Heart left ventricle (tissue), 16 donors: ENCODE measurements around the gene OLFML2B. TPM values are rescaled to one million over a fixed set of nuclear protein-coding genes. Genes with fewer than 3 reads are reported as not detected.
A peak's percentile ranks its signal among the peaks of the same experiment; 100 is the strongest.

Experiments used
- ATAC-seq, 4 donors: fragments of 200-7000 bp; cut with Tn5 transposase; one replicate each; pipeline ENCODE4 v1.9.1; 2020 to 2022; ENCODE audit warnings: moderate library complexity in 4 of 4, mild to moderate bottlenecking in 3 of 4, moderate number of reproducible peaks in 1 of 4
- DNase-seq, 5 donors: peaks; one replicate each; pipeline ENCODE4 v3.0.0-alpha.2; 2020
- H3K27ac ChIP-seq, 12 donors: fragments of 200-600 bp; sonication (generic) in 4 of 12; one replicate each; pipeline versions ENCODE4 v1.5.0 to v1.8.0; 2016 to 2022; ENCODE audit warnings: mild to moderate bottlenecking in 2 of 12
- H3K27me3 ChIP-seq, 9 donors: fragments of 200-600 bp; sonication (generic) in 2 of 9; one replicate each; pipeline versions ENCODE4 v1.5.1 to v1.8.0; 2016 to 2022; ENCODE audit warnings: mild to moderate bottlenecking in 3 of 9
- H3K36me3 ChIP-seq, 9 donors: fragments of 200-600 bp; sonication (generic) in 2 of 9; one replicate each; pipeline versions ENCODE4 v1.5.0 to v1.8.0; 2018 to 2022; ENCODE audit warnings: mild to moderate bottlenecking in 2 of 9
- H3K4me1 ChIP-seq, 12 donors: fragments of 200-600 bp; sonication (generic) in 4 of 12; one replicate each; pipeline versions ENCODE4 v1.5.0 to v1.8.0; 2016 to 2022; ENCODE audit warnings: mild to moderate bottlenecking in 3 of 12
- H3K4me3 ChIP-seq, 12 donors: fragments of 200-600 bp; sonication (generic) in 4 of 12; one replicate each; pipeline versions ENCODE4 v1.5.0 to v1.8.0; 2017 to 2022; ENCODE audit warnings: mild to moderate bottlenecking in 9 of 12, moderate library complexity in 4 of 12
- H3K9me3 ChIP-seq, 12 donors: fragments of 200-600 bp; sonication (generic) in 4 of 12; one replicate each; pipeline versions ENCODE4 v1.5.0 to v1.8.0; 2016 to 2022; ENCODE audit warnings: mild to moderate bottlenecking in 1 of 12
- POLR2A ChIP-seq, 2 donors: fragments of 450-650 bp; IDR thresholded peaks; one replicate each; pipeline ENCODE4 v1.6.1; 2017; ENCODE audit warnings: antibody characterized with exemption in 2 of 2, mild to moderate bottlenecking in 2 of 2, moderate library complexity in 2 of 2
- WGBS, 4 donors: extraction: QIAGEN DNeasy Blood & Tissue Kit in 2 of 4; methylation state at CpG; one replicate each; pipeline versions ENCODE4 v1.1.5 to v1.1.7; 2013 to 2018; 5-methylcytosine and 5-hydroxymethylcytosine counted together
- intact Hi-C, 10 donors: fragments of 100-400 bp; cut with DNase I; formaldehyde crosslinking; loops; one replicate each; pipeline versions ENCODE4 v1.11.1 to v1.14.2; 2022
- polyA plus RNA-seq, 2 donors: library from polyadenylated mRNA; stranded (reverse); fragments of 200-250 nt; gene quantifications; one replicate each; pipeline ENCODE4 v1.2.3, GENCODE V29; 2013
- total RNA-seq, 9 donors: library from RNA; depleted of rRNA in 2 of 9; stranded (reverse); fragments of >200 nt in 2 of 9; fragmentation: NEBNext Ultra II Directional in 3 of 9; extraction: Animal tissue kit (Norgen Biotek cat#: 25700) in 3 of 9; gene quantifications; one replicate each; pipeline versions ENCODE4 v1.1.0 to v1.2.4, GENCODE V29; 2016 to 2023
- TF ChIP-seq, protein P1 (sequence below), 12 donors: fragments of 200-600 bp; sonication (generic) in 4 of 12; IDR thresholded peaks; one replicate each; pipeline versions ENCODE4 v1.5.0 to v1.8.0; 2018 to 2022; ENCODE audit warnings: antibody characterized with exemption in 12 of 12, mild to moderate bottlenecking in 5 of 12
- donor health status: ischemic (EF 13 %, LVEDD 7.1; RV severe dilation, severe dysfunction).
- donor health status: healthy with polysubstance abuse.
- donor health status: DM: no; HTN: yes; CAD: no.
- donor health status: DM: no; HTN: no; CAD: no.
- donor health status: ischemic (EF 25% LVEDD 6.9; RV normal size, moderate dysfunction).
- donor health status: ischemic (EF 25% LVEDD 5.7; RV mildly dilated, moderate dysfunction).
- donor health status: healthy.
- donor health status: DM: yes; HTN: yes; CAD: no.
- donor health status: ischemic (EF 35%, LVEDD 5.7; RV mildly dilated, moderate dysfunction).
- donor health status: nonischemic (EF 11% LVEDD 7.7; RV severe dilation, severe dysfunction).
- donor health status: DM: yes; HTN: yes; CAD: no.
- donor health status: PGD.
- donor health status: ischemic (EF 29% LVEDD 5.4; RV normal size, mild dysfunction).
- donor health status: nonischemic (EF 23%, LVEDD 6.1; RV moderate dilation, normal function).

OLFML2B gene
- total and polyA plus RNA-seq, 11 donors, result 0.75 to 39.2 (median 2.8) TPM

DNA sequence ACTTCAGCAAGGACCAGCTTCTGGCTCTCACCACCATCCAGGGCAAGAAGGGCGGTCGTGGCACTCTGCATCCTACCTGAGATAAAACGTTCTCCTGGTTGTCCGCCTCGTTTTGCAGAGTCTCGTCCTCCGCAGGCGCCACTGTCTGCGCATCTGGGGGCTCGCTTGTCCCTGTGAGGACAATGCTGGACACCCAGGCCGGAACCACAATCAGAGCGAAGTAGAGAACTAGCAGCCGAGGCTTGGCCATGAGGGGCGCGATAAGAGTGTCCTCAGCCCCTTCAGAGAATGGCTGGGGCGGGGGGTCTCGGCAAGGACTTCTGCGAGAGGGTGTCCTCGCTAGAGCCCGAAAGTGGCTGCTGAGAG is 505 bp downstream of the OLFML2B start:
- Histone ChIP-seq H3K27me3 (peaks cover 0 to 15% (median 0%) of the 10 kb centered on the region in 9 donors), H3K36me3 (peaks cover 0 to 6% (median 0%) of the 10 kb centered on the region in 9 donors), H3K4me1 (peaks cover 0 to 59% (median 31%) of the 10 kb centered on the region in 12 donors), H3K4me3 (peak overlapping the region; percentile 37 to 76 (median 58)), H3K27ac (peak overlapping the region in 6 of 12 donors; percentile 42 to 83 (median 55)), H3K9me3 (no peaks in the 10 kb centered on the region)
- DNase-seq, result no peak
- intact Hi-C loops, result loop anchor here in 4 of 10 donors (5.0 to 10.0 kb wide), 4 partner anchors 51 to 158 kb away; no protein-coding TSS in a partner anchor
- WGBS, 4 donors, result 35 to 49% (median 38%) methylated on average over 20 of the region's 20 CpGs
- TF ChIP-seq POLR2A (IDR thresholded peaks at IDR 0.05), result no peak
- TF ChIP-seq, protein P1, sequence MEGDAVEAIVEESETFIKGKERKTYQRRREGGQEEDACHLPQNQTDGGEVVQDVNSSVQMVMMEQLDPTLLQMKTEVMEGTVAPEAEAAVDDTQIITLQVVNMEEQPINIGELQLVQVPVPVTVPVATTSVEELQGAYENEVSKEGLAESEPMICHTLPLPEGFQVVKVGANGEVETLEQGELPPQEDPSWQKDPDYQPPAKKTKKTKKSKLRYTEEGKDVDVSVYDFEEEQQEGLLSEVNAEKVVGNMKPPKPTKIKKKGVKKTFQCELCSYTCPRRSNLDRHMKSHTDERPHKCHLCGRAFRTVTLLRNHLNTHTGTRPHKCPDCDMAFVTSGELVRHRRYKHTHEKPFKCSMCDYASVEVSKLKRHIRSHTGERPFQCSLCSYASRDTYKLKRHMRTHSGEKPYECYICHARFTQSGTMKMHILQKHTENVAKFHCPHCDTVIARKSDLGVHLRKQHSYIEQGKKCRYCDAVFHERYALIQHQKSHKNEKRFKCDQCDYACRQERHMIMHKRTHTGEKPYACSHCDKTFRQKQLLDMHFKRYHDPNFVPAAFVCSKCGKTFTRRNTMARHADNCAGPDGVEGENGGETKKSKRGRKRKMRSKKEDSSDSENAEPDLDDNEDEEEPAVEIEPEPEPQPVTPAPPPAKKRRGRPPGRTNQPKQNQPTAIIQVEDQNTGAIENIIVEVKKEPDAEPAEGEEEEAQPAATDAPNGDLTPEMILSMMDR (IDR thresholded peaks at IDR 0.05), result no peak
- ATAC-seq, result peak in 1 of 4 donors; percentile 9

DNA sequence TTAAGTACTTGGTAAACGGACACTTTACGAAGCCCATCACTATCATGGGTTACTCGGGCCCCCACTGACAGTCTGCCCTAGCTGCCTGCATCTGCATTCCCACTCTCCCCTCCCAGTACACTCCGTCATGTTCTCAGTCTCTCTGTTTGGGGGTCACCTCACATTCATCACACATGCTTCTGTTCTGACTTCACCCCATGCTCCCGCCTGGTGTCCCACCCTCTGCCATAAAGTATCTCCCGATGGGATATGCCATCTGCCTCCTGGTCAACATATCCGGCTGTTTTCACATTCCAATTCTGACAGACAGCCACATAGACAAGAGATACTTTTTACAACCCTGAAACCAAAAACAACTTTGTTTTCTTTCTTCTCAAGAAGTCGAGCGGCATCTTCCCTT is 1.0 kb downstream of the OLFML2B start:
- TF ChIP-seq POLR2A (IDR thresholded peaks at IDR 0.05), result no peak
- TF ChIP-seq, protein P1 (IDR thresholded peaks at IDR 0.05), result no peak
- H3K36me3 ChIP-seq, result peaks cover 0 to 10% (median 0%) of the 10 kb centered on the region in 9 donors
- WGBS, 4 donors, result 85 to 86% (median 86%) methylated on average over 9 of the region's 9 CpGs
- peaks cover 0 to 59% (median 31%) of the 10 kb centered on the region in 12 donors for H3K4me1 ChIP-seq
- H3K4me3 ChIP-seq, result peak overlapping the region in 7 of 12 donors; percentile 48 to 76 (median 59)
- ATAC-seq (no peak), DNase-seq (no peak)
- H3K9me3 ChIP-seq, result no peaks in the 10 kb centered on the region
- peaks cover 0 to 15% (median 0%) of the 10 kb centered on the region in 9 donors for H3K27me3 ChIP-seq
- intact Hi-C loops, result loop anchor here in 4 of 10 donors (5.0 to 10.0 kb wide), 4 partner anchors 50 to 158 kb away; no protein-coding TSS in a partner anchor
- H3K27ac ChIP-seq, result peak overlapping the region in 3 of 12 donors; percentile 50 to 83 (median 81)

DNA sequence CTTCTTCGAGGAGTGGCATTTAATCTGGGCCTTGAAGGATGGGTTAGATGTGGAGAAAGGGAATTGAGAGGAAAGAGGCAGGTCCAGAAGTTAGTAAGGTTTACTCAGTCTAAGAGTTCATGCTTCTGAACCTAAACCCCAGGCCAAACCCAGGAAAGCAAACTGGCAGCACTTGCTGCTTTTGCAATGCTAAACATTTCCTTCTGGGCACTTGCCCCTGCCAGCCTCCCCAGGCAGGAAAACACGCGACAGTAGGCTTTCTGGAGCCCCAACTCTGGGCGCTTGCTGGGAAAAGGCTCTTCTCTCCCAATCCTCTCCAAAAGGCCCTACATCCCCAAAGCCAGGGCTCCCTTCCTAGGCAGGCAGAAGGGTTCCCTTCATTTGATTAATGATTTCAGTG is 2.5 kb downstream of the OLFML2B start:
- DNase-seq (no peak), ATAC-seq (no peak)
- H3K27ac ChIP-seq, result peak overlapping the region in 2 of 12 donors; percentile 49 to 83
- peaks cover 0 to 12% (median 0%) of the 10 kb centered on the region in 9 donors for H3K36me3 ChIP-seq
- peak overlapping the region in 4 of 12 donors; percentile 4 to 76 (median 66) for H3K4me3 ChIP-seq
- intact Hi-C loops, result loop anchor here in 4 of 10 donors (5.0 to 10.0 kb wide), 4 partner anchors 49 to 156 kb away; no protein-coding TSS in a partner anchor
- no peaks in the 10 kb centered on the region for H3K9me3 ChIP-seq
- H3K27me3 ChIP-seq, result peaks cover 0 to 13% (median 0%) of the 10 kb centered on the region in 9 donors
- H3K4me1 ChIP-seq, result peaks cover 0 to 59% (median 31%) of the 10 kb centered on the region in 12 donors
- no peak for TF ChIP-seq POLR2A (IDR thresholded peaks at IDR 0.05)
- TF ChIP-seq, protein P1 (IDR thresholded peaks at IDR 0.05), result no peak
- WGBS, 4 donors, result 77 to 84% (median 83%) methylated on average over 4 of the region's 4 CpGs

DNA sequence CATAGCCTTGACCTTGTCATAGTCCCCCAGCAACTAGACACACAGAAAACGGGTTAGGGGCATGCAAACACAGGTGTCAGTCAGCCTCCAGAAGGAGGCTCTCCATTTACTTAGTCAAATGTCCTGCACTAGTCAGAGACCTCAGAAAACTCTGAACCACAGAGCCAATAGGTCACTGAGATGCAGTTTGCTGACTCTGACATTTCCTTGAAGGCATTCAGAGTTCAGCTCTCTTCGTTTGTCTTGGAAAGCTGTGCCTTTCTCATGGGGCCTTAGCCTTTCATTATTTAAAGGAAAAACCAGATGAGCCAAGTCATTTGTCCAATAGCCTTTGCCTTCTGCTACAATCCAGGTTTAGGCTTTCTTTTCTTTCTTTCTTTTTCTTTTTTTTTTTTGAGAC is 3.5 kb downstream of the OLFML2B start:
- peaks cover 0 to 59% (median 31%) of the 10 kb centered on the region in 12 donors for H3K4me1 ChIP-seq
- WGBS, 4 donors, result 48 to 72% (median 51%) methylated on average over 2 of the region's 2 CpGs
- no peak for DNase-seq

More for the DNA sequence above, 3.5 kb downstream of the OLFML2B start:
- no peaks in the 10 kb centered on the region for H3K9me3 ChIP-seq
- H3K27me3 ChIP-seq, result peaks cover 0 to 13% (median 0%) of the 10 kb centered on the region in 9 donors
- intact Hi-C loops, result loop anchor here in 4 of 10 donors (5.0 to 10.0 kb wide), 4 partner anchors 48 to 155 kb away; no protein-coding TSS in a partner anchor
- H3K4me3 ChIP-seq, result peak overlapping the region in 1 of 12 donors; percentile 72
- peaks cover 0 to 12% (median 0%) of the 10 kb centered on the region in 9 donors for H3K36me3 ChIP-seq
- no peak overlapping the region for H3K27ac ChIP-seq
- TF ChIP-seq, protein P1 (IDR thresholded peaks at IDR 0.05), result no peak
- no peak for TF ChIP-seq POLR2A (IDR thresholded peaks at IDR 0.05)
- ATAC-seq, result peak in 1 of 4 donors; percentile 31
